Astrocyte (in vitro differentiated cells and primary cell): ENCODE data around the gene B3GAT3. TPM values are rescaled to one million over a fixed set of nuclear protein-coding genes. Genes with fewer than 3 reads are reported as not detected.

ENCODE experiments used
- DNase-seq: peaks from one replicate; pipeline ENCODE4 v3.0.0-alpha.2; 2010; ENCODE audit warnings: low read depth
- FAIRE-seq: peaks from 2 replicates; lab custom pipeline; 2011; peaks lifted over from hg19 to GRCh38; lab: Jason Lieb, UNC
- H2AFZ ChIP-seq: 2 replicates; pipeline ENCODE4 v1.6.0; 2012; ENCODE audit warnings: low read depth, low read length, inconsistent platforms
- H3K27ac ChIP-seq: 2 replicates; pipeline ENCODE4 v1.5.1; 2011; ENCODE audit warnings: low read depth, low read length, inconsistent platforms
- H3K27me3 ChIP-seq: 2 replicates; pipeline ENCODE4 v1.6.0; 2011; ENCODE audit warnings: low read length, inconsistent platforms; ENCODE audit not compliant: insufficient read depth
- H3K36me3 ChIP-seq: 2 replicates; pipeline ENCODE4 v1.5.1; 2011; ENCODE audit warnings: low read length, inconsistent platforms; ENCODE audit not compliant: insufficient read depth
- H3K4me1 ChIP-seq: 2 replicates; pipeline ENCODE4 v1.5.1; 2011; ENCODE audit warnings: low read length, inconsistent platforms; ENCODE audit not compliant: insufficient read depth
- H3K4me2 ChIP-seq: 2 replicates; pipeline ENCODE4 v1.6.0; 2012; ENCODE audit warnings: low read length, inconsistent platforms
- H3K4me3 ChIP-seq: 2 replicates; pipeline ENCODE4 v1.5.1; 2011; ENCODE audit warnings: low read depth, mild to moderate bottlenecking, low read length, inconsistent platforms; ENCODE audit not compliant: insufficient read depth
- H3K79me2 ChIP-seq: 2 replicates; pipeline ENCODE4 v1.6.0; 2012; ENCODE audit warnings: mild to moderate bottlenecking, low read length, inconsistent platforms; ENCODE audit not compliant: insufficient read depth
- H3K9ac ChIP-seq: 2 replicates; pipeline ENCODE4 v1.6.0; 2012; ENCODE audit warnings: mild to moderate bottlenecking, low read length, inconsistent platforms
- H3K9me3 ChIP-seq: 2 replicates; pipeline ENCODE4 v1.5.1; 2012; ENCODE audit warnings: low read depth, mild to moderate bottlenecking, low read length, inconsistent platforms; ENCODE audit not compliant: insufficient read depth
- H4K20me1 ChIP-seq: 2 replicates; pipeline ENCODE4 v1.6.0; 2012; ENCODE audit warnings: low read length, inconsistent platforms; ENCODE audit not compliant: insufficient read depth
- H3K27ac Mint-ChIP-seq: one replicate; pipeline ENCODE4 v1.8.0; 2021; ENCODE audit warnings: mild to moderate bottlenecking, mixed read lengths; ENCODE audit not compliant: unreplicated experiment
- H3K27me3 Mint-ChIP-seq: one replicate; pipeline ENCODE4 v1.8.0; 2021; ENCODE audit warnings: low read depth, mixed read lengths; ENCODE audit not compliant: unreplicated experiment
- H3K36me3 Mint-ChIP-seq: one replicate; pipeline ENCODE4 v1.8.0; 2021; ENCODE audit warnings: low read depth, mixed read lengths; ENCODE audit not compliant: unreplicated experiment
- H3K4me1 Mint-ChIP-seq: one replicate; pipeline ENCODE4 v1.8.0; 2021; ENCODE audit warnings: low read depth, mixed read lengths; ENCODE audit not compliant: unreplicated experiment
- H3K4me3 Mint-ChIP-seq: one replicate; pipeline ENCODE4 v1.8.0; 2021; ENCODE audit warnings: mild to moderate bottlenecking, moderate library complexity, mixed read lengths; ENCODE audit not compliant: unreplicated experiment
- H3K9me3 Mint-ChIP-seq: one replicate; pipeline ENCODE4 v1.8.0; 2021; ENCODE audit warnings: mild to moderate bottlenecking, mixed read lengths; ENCODE audit not compliant: unreplicated experiment
- CTCF ChIP-seq: IDR thresholded peaks from 2 replicates; pipeline ENCODE4 v1.5.1; 2011; ENCODE audit warnings: low read depth, mild to moderate bottlenecking, inconsistent platforms, low read length, moderate library complexity; ENCODE audit not compliant: insufficient read depth
- EZH2 ChIP-seq: IDR thresholded peaks from 2 replicates; pipeline ENCODE4 v1.6.1; 2012; ENCODE audit warnings: mild to moderate bottlenecking, low read length, inconsistent platforms; ENCODE audit not compliant: insufficient read depth
- total RNA-seq: library from RNA; stranded (reverse); gene quantifications from 2 replicates; pipeline ENCODE4 v1.2.1, GENCODE V29; 2021

Gene B3GAT3
- total RNA-seq, 1 donor from 2014 or later = 52.4 TPM

DNA sequence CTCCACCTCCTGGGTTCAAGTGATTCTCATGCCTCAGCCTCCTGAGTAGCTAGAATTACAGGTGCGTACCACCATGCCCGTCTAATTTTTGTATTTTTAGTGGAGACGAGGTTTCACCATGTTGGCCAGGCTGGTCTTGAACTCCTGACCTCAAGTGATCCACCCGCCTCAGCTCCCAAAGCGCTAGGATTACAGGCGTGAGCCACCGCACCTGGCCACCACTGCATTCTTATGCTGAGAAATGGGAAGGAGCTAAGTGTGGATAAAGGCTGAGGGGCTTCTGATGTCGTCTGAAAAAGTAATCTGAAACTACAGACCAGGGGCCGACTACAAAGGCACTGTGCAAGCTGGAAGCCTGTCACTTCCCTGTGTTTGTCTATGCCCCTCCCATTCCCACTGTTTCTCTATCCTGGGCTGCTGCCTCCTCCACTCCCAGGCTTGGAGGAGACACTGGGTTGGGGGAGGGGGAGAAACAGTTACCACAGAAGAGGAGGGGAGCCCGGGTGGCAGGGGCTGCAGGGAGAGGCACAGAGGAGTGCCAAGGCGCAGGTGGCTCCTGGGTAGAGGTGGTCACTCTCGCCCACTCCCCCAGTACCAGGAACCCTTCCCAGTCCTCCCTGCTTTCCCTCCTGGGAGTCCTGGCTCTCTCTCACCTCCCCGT, 17.2 kb downstream of the B3GAT3 start:
- H3K36me3 ChIP-seq = peaks cover 12% of the 10 kb centered on the region
- no peaks in the 10 kb centered on the region for H3K9me3 ChIP-seq
- peaks cover 7% of the 10 kb centered on the region for H3K4me1 Mint-ChIP-seq
- no peaks in the 10 kb centered on the region for H3K9me3 Mint-ChIP-seq
- no peak overlapping the region for H3K4me3 ChIP-seq
- peaks cover 24% of the 10 kb centered on the region for H4K20me1 ChIP-seq
- H2AFZ ChIP-seq = no peak overlapping the region
- DNase-seq (no peak), FAIRE-seq (no peak)
- H3K4me3 Mint-ChIP-seq = no peak overlapping the region
- H3K27me3 ChIP-seq = no peaks in the 10 kb centered on the region
- peaks cover 19% of the 10 kb centered on the region for H3K79me2 ChIP-seq
- peaks cover 39% of the 10 kb centered on the region for H3K36me3 Mint-ChIP-seq
- H3K27me3 Mint-ChIP-seq = peaks cover 6% of the 10 kb centered on the region
- H3K9ac ChIP-seq = no peak overlapping the region
- no peak for TF ChIP-seq CTCF
- TF ChIP-seq EZH2 = no peak
- no peak overlapping the region for H3K27ac ChIP-seq
- peaks cover 17% of the 10 kb centered on the region for H3K4me1 ChIP-seq
- H3K4me2 ChIP-seq = no peak overlapping the region
- peak overlapping the region; percentile 34 for H3K27ac Mint-ChIP-seq

DNA sequence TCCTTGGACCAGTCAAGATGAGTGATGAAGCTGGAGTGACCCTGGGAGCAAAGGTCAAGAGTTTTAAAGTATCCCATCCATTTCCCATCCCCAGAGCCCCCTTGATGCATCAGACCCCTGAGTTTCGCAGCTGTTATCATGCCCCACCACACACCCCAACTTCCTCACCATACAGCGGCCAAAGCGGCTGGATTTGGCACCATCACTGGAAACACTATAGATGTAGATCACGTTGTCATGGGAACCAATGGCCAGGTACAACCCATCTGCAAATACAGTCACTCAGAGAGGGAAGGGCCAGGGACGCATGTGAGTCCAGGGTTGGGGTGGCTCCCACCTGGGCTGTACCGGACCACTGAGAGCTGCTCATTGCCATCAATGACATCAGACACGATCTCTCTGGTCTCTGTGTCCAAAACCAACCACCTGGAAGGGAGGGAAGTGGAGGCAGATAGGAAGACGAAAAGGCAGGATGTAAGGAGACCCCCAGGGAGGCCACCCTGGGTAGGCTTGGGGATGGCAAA, 17.9 kb downstream of the B3GAT3 start:
- FAIRE-seq = no peak
- Mint-ChIP-seq H3K27me3 (peaks cover 6% of the 10 kb centered on the region), H3K27ac (no peak overlapping the region), H3K4me1 (peaks cover 12% of the 10 kb centered on the region), H3K4me3 (peak overlapping the region; percentile 68), H3K36me3 (peaks cover 38% of the 10 kb centered on the region), H3K9me3 (no peaks in the 10 kb centered on the region)
- Histone ChIP-seq H3K9me3 (no peaks in the 10 kb centered on the region), H3K27me3 (no peaks in the 10 kb centered on the region), H3K4me3 (no peak overlapping the region), H2AFZ (no peak overlapping the region), H4K20me1 (peaks cover 29% of the 10 kb centered on the region), H3K9ac (no peak overlapping the region), H3K36me3 (peaks cover 13% of the 10 kb centered on the region), H3K79me2 (peaks cover 27% of the 10 kb centered on the region), H3K27ac (no peak overlapping the region), H3K4me1 (peaks cover 24% of the 10 kb centered on the region), H3K4me2 (no peak overlapping the region)
- no peak for DNase-seq
- no peak for TF ChIP-seq CTCF
- TF ChIP-seq EZH2 = no peak

GRCh38 chr11:62603072-62603408, 18.7 kb downstream of the B3GAT3 start:
- Mint-ChIP-seq H3K27me3 (peaks cover 6% of the 10 kb centered on the region), H3K27ac (peak overlapping the region; percentile 43)
- no peaks in the 10 kb centered on the region for H3K27me3 ChIP-seq

More at GRCh38 chr11:62603072-62603408, 18.7 kb downstream of the B3GAT3 start:
- Histone ChIP-seq H3K9me3 (no peaks in the 10 kb centered on the region), H2AFZ (peak overlapping the region; percentile 87), H3K4me3 (no peak overlapping the region), H3K4me2 (peak overlapping the region; percentile 89), H3K9ac (peak overlapping the region; percentile 72), H4K20me1 (peaks cover 37% of the 10 kb centered on the region), H3K4me1 (peaks cover 26% of the 10 kb centered on the region), H3K27ac (no peak overlapping the region), H3K36me3 (peaks cover 13% of the 10 kb centered on the region), H3K79me2 (peaks cover 35% of the 10 kb centered on the region)
- no peak for TF ChIP-seq EZH2
- H3K36me3 Mint-ChIP-seq = peaks cover 39% of the 10 kb centered on the region
- DNase-seq (no peak), FAIRE-seq (no peak)
- no peaks in the 10 kb centered on the region for H3K9me3 Mint-ChIP-seq
- H3K4me1 Mint-ChIP-seq = peaks cover 20% of the 10 kb centered on the region
- H3K4me3 Mint-ChIP-seq = peak overlapping the region; percentile 68
